Measurements from ENCODE around the gene SPNS2.

Gene SPNS2

GRCh38 chr17:4498461-4499397 is at the start of gene SPNS2:
Gene SPNS2, plus strand, starts transcription at chr17:4498881. Its CDS starts 167 bp downstream, at chr17:4499048.
- DNase-seq (ENCODE audit: low read depth) = no peak

- no peak for DNase-seq (ENCODE audit: low read depth)
Measured at GRCh38 chr17:4449736-4450135, 48.9 kb upstream of the SPNS2 start.

- no peak for DNase-seq (ENCODE audit: low read depth)
Measured at GRCh38 chr17:4450710-4451316, 47.9 kb upstream of the SPNS2 start.

- no peak for DNase-seq (ENCODE audit: low read depth)
Measured at GRCh38 chr17:4453812-4454591, 44.7 kb upstream of the SPNS2 start.

GRCh38 chr17:4460661-4461060 is 38.0 kb upstream of the SPNS2 start:
- DNase-seq (ENCODE audit: low read depth) = no peak

GRCh38 chr17:4463818-4464476 is 34.7 kb upstream of the SPNS2 start:
- no peak for DNase-seq (ENCODE audit: low read depth)

GRCh38 chr17:4465786-4466185 is 32.9 kb upstream of the SPNS2 start:
- no peak for DNase-seq (ENCODE audit: low read depth)

- no peak for DNase-seq (ENCODE audit: low read depth)
Measured at GRCh38 chr17:4467287-4467686, 31.4 kb upstream of the SPNS2 start.

GRCh38 chr17:4469552-4469951 is 29.1 kb upstream of the SPNS2 start:
- no peak for DNase-seq (ENCODE audit: low read depth)

- no peak for DNase-seq (ENCODE audit: low read depth)
Measured at GRCh38 chr17:4472286-4472685, 26.4 kb upstream of the SPNS2 start.

- no peak for DNase-seq (ENCODE audit: low read depth)
Measured at GRCh38 chr17:4474093-4474492, 24.6 kb upstream of the SPNS2 start.

GRCh38 chr17:4475001-4475400 is 23.7 kb upstream of the SPNS2 start:
- no peak for DNase-seq (ENCODE audit: low read depth)

- DNase-seq (ENCODE audit: low read depth) = no peak
Measured at GRCh38 chr17:4475463-4475862, 23.2 kb upstream of the SPNS2 start.

GRCh38 chr17:4476017-4476416 is 22.7 kb upstream of the SPNS2 start:
- no peak for DNase-seq (ENCODE audit: low read depth)

GRCh38 chr17:4476511-4477070 is 22.1 kb upstream of the SPNS2 start:
- DNase-seq (ENCODE audit: low read depth) = no peak

- DNase-seq (ENCODE audit: low read depth) = no peak
Measured at GRCh38 chr17:4477255-4477791, 21.4 kb upstream of the SPNS2 start.

GRCh38 chr17:4478318-4478830 is 20.3 kb upstream of the SPNS2 start:
- DNase-seq (ENCODE audit: low read depth) = no peak

- DNase-seq (ENCODE audit: low read depth) = no peak
Measured at GRCh38 chr17:4479340-4479981, 19.2 kb upstream of the SPNS2 start.

- DNase-seq (ENCODE audit: low read depth) = no peak
Measured at GRCh38 chr17:4479982-4480751, 18.5 kb upstream of the SPNS2 start.
